ENCODE results near the gene HS6ST1.
"Not testable (repeated sequence)": the region's sequence is repeated elsewhere in the genome, so short reads cannot be mapped to it uniquely, and the experiment has no call there.

DNA sequence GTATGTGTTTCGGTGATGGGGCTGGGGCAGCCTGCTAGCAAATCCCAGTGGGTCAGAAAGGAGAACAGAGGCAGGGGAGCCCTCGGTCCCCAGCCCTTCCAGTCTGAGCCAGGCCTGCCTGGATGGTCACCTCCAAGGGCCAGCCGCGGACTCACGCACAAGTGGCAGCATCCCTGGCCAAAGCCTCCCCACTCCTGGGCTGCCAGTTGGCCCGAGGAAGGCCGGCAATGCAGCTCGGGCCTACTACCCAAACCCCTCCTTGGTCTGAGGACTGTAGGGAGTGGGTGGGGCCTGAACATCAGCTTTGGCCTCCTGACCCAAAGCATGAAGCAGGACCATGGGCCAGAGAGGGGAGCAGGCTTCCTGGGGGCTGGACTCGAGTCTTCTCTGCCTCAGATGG is 51.5 kb downstream of the HS6ST1 start:
- TF ChIP-seq, protein P1, sequence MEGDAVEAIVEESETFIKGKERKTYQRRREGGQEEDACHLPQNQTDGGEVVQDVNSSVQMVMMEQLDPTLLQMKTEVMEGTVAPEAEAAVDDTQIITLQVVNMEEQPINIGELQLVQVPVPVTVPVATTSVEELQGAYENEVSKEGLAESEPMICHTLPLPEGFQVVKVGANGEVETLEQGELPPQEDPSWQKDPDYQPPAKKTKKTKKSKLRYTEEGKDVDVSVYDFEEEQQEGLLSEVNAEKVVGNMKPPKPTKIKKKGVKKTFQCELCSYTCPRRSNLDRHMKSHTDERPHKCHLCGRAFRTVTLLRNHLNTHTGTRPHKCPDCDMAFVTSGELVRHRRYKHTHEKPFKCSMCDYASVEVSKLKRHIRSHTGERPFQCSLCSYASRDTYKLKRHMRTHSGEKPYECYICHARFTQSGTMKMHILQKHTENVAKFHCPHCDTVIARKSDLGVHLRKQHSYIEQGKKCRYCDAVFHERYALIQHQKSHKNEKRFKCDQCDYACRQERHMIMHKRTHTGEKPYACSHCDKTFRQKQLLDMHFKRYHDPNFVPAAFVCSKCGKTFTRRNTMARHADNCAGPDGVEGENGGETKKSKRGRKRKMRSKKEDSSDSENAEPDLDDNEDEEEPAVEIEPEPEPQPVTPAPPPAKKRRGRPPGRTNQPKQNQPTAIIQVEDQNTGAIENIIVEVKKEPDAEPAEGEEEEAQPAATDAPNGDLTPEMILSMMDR (conservative IDR thresholded peaks at IDR 0.05 in 1 of 2, IDR thresholded peaks at IDR 0.05 in 1 of 2; ENCODE audit: low read depth in 1 of 2, low read length in 2 of 2): not testable (repeated sequence)
- TF ChIP-seq EZH2 (IDR thresholded peaks at IDR 0.05; ENCODE audit: low read length, missing control alignments): not testable (repeated sequence)
